Suppressor macrophage treated with lipopolysaccharide for 1 hour (primary cell): ENCODE measurements around the gene TET2.
A peak's percentile ranks its signal among the peaks of the same experiment; 100 is the strongest.

ENCODE experiments used
- DNase-seq, 3 donors: peaks; one replicate each; pipeline ENCODE4 v3.0.0-alpha.2; 2020 to 2022

The TET2 gene

DNA sequence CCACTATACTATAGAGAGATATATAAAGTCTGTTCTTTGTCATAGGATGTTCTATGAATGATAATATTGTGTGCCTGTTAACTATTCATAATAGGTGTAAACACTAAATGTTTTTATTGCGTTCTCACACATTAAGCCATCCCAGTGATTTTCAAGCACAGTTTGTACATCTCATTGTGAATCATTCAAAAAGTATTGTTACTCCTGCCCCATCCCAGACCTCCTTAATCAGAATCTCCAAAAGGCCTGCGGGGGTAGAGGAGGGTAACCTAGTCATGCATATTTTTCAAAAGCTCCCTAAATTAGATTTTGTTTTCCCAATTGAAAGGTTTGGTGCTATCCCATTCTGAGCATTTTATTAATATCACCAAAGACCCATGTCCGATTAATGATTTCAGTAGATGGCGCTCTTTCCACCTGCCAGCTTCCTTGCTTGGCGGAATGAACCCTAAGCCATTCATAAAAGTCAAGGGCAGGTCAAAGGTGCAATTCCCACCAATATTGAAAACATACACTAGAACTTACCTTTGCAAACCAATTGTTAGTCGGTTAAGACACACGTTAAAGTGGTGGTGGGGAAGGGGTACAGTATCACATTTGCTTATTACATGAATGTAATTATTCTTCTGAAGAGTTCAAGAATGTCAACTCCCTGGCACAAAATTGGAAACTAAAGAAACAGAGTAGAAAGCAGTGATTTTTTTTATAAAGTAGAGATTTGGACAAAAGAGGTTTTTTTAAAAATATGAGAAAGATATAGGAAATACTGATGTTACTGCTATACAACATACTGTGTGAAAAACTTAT lies 5.8 kb upstream of the TET2 start:
- peak in 1 of 3 donors; percentile 13 for DNase-seq

DNA sequence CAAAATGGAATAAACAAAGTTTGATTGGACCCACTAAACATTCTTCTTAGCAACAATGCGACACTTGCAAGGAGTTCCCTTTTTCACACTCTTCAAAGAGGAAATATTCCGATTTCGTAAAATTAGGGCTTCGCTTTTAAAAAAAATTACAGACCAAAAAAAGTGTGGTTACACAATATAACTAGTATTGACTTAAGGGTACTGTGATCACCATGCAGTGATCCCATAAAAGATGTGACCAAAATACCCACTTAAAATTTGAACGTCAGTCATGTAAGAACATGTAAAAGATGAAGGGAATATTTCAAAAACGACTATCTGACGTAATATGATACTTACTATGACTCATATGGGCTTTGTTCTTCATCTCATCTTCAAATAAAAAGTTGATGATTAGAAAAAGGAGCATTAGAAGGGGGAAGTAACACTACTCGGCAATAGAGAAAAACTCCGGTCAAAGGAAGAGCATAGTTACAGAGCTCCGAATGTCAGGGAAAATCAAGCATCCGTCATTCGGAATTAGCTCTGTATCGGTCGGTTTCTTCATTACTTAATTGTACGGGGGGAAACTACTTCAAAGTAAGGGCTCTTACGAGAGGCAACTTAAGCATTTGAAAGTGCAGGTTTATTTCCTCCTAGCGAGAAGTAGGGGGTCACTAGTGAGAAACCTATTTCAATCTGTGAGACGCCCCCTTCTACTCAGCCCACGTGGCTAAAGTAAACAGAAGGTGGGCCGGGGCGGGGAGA lies 1.3 kb upstream of the TET2 start:
- peak; percentile 74 to 97 (median 93) for DNase-seq

DNA sequence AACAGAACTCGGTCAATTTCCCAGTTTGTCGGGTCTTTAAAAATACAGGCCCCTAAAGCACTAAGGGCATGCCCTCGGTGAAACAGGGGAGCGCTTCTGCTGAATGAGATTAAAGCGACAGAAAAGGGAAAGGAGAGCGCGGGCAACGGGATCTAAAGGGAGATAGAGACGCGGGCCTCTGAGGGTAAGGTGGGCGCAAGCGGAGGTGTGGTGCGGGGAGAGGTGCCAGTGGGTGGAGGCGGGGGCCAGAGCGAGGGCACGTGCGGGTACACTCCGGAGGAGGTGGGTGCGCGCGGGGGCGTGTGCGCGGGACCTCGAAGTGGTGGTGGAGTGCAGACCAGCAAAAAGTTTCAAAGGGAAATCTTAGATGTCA lies 787 bp upstream of the TET2 start:
- peak in 2 of 3 donors; percentile 49 to 66 for DNase-seq

DNA sequence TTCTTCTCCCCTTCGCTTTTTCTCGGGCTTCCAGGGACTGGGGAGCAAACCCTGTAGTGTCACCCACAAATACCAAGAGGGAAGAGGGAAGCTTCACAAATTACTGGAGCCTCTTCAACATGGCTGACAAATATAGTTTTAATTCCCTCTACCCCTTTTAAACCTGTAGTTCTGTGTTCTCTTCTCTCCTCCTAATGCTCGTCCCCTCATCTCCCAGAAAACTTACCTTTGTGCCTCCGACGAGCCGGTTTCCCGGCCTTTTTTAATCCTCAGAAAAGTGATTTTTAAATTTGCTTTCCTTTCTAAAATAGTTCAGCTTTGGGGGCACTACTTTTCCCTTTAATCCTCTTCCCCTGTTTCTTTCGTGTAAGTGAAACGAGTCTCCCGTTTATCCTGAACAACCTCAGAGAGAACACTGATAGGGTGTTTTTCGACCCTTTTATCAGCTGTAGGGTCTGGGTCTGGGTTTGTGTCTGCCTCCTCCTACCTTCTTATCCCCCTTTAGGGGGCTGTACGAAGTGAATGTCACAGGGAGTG lies 408 bp downstream of the TET2 start:
- no peak for DNase-seq

DNA sequence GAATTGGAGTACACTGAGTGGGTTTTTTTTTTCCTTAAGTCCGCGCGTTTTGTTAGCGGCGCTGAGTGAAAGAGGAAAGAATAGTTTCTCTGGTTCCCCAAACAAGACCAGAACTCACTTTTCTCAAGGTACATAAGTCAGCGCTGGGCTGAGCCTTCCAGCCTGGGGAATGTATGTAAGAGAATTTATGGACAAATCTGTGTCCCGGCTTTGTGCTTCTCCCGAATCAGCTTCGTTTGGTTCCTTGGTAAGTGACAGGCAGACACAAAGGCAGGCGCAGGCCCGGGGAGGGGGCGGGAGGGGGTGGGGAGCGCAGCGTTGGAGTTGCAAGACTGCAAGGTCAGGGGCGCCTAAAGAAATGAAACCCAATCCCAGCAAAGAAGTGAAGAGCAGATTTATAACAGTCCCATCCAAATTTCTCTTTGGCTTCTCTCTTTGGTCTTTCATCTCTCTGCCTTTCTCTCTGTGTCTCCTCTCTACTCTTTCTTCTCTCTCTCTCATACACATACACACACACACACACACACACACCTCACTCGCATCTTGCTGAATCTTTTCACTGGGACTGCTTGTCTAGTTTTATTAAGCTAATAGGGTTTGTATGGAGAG lies 981 bp downstream of the TET2 start:
- peak; percentile 60 to 70 (median 70) for DNase-seq

DNA sequence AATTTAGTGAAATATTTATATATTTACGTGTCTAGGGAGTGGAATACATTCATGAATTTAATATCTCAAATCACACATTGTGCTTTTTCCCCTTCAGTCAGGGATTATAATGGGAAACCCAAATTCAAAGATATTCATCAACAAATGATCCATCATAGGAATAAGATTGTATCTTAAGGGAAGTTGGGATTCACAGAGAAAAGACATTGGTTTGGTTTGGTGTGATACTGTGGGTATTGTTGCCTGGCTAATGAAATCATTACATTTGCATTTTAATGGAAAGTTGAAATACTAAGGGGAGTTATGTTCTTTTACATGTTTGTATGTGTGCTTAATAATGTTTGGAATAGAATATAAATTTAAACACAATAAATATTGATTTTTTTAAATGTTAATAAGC lies 1.7 kb downstream of the TET2 start:
- DNase-seq = peak in 1 of 3 donors; percentile 36

DNA sequence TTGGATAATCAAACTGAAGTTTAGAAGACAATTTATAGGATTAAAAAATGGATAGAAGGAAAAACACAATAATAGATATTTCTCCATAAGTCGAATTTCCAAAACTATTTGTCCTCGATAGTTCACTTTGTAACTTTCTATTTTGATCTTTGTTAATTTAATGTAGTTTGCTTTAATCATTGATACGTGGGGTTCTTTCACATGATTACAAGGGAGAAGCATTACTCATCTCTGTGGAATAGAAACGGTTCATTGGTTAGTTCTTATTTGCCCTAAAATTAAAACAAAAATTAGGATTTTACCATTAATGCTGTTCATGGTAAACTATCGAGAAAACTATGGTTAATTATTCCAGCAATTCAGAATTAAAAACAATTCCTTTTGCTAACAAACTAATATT lies 2.1 kb downstream of the TET2 start:
- peak in 2 of 3 donors; percentile 47 to 53 for DNase-seq

DNA sequence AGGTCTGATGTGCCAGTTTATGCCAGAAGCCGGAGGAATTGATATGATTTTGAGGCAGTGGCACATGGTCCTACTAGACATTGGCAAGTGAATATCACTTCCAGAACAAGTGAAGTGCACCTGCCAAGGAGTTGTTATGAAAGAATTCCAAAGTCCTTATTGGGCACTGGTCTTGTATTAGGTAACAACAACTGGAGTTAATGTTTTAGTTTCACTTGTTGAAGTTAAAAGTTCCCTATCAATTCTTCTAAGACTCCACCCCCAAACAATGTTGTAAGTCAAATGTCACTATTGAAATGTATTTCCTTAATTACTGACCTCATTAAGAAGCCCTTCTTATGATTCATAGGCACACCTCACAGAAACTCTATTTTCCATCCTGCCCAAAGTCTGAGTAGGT lies 3.1 kb downstream of the TET2 start:
- peak in 2 of 3 donors; percentile 25 to 68 for DNase-seq

DNA sequence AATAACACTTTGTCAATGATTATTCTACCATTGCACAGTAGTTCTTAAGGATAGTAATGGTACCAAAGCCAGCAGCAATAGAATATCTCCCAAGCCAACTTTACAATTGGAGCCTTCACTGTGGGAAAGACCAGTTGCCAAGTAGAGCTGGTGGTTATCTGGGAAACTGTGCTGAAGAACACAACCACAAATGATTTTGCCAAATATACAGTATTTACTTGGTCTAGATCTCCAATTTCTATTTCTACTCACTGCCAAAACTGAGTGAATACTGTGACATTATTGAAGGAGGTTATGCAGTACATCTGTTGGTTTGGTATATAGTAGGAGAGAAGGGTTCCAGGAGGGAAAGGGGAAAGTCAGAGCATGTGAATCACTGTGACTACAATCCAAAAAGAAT lies 3.8 kb downstream of the TET2 start:
- DNase-seq = no peak

DNA sequence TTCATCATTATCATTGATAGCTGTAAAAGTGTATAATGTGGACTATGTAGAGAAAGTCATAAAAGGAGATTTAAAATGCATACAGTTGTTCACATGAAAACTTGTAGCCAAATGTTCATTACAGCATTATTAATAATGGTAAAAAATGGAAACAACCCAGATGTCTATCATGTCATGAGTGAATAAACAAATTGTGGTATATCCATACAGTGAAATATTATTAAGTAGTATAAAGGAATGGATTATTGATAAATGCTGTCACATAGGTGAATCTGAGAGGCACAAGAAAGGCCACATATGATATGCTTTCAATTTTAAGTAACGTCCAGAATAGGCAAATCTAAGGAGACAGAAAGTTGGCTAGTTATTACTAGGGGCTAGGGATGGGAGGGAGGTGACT lies 7.1 kb downstream of the TET2 start:
- DNase-seq = no peak

DNA sequence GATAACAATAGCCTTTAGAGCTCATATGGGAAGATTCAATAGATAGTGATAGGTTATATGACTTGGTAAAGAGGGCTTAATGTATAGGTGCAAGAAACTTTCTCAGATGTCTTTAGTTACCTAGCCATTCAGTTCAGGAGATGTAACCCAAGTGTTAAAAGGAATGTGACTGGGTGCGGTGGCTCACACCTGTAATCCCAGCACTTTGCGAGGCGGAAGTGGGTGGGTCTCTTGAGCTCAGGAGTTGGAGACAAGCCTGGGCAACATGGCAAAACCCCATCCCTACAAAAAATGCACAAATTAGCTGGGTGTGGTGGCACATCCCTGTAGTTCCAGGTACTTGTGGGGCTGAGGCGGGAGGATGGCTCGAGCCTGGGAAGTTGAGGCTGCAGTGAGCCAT lies 7.9 kb downstream of the TET2 start:
- DNase-seq = no peak

DNA sequence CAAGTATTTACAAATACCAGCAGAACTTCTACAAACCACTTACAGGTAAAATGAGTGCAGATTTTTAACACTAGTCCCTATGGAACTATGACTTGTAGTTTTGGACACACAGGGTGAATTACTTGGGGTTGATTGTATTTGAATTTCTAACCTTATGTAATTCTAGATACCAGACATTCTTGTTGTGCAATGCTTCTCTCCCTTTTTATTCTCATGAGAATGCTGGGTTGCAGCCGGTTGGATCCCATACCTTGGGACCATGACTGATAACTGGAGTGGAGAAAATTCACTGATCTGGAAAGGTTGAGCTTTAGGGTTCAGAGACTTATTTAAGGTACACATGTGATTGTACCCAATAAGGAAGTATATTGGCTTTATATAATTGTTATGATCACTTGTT lies 8.8 kb downstream of the TET2 start:
- DNase-seq = no peak

DNA sequence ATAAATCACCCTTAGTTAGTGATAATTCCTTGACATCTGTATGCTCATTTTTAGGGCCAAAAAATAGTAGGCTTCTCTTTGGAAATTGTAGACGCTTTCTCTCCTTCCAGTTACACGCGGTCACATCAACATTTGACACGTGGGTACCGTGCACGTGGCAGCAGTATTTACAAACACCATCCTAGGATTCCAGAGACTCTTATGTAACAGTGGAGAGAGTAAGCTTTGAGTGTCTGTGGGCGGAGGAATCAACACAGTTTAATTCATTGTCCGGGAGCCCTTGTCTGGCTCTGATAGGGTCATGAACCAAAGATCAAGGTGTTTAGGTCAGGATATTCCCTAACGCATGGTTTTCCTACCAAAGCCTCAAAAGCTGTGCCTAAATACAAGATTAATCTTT lies 12.2 kb downstream of the TET2 start:
- DNase-seq = peak; percentile 58 to 64 (median 60)

DNA sequence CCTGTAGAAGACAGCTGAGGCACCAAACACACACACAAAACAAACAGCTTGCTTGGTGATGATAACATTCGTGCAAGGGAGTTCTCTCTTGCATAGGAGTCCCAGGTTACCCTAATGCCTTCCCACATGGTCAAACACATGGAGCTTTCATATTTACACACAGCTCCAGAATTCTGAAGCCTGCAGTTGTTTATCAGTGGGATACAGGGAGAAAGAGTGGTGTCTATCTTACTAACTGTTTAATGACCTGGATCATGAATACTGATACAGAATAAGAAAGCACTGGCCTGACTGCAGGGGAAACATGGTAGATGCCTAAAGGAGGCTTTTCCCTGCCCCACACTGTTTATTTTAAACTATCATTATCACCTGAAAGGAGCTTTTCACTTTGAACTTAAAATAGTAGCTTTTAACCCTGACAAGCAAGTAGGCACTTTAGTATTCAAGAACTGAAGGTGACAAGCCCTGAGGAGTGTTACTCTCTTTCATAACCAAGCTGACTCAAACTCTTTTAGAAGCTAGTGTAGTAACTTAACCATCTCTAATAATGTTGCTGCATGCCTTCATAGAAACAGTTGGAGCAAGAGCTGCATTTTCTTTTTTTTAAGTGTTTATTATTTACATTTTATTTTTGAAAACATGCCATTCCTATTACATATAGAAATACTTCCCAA lies 15.6 kb downstream of the TET2 start:
- DNase-seq = no peak

DNA sequence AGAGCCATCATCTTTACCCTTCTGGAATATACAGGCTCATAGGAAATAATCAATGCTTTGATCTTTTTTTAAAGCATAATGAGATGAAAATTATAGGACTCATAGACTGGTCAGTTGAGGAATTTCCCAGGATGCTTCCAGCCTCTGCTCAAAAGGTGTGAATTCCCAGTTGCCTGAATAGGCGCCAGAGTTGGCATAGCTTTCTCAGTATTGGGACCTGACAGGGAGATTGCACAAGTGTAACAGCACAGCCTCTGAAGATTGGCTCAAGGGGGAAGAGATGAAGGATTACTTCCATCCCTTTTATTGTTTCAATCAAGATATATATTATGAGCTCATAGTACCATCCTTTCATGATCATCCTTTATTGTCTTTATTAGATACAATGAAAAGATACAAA lies 17.9 kb downstream of the TET2 start:
- no peak for DNase-seq

DNA sequence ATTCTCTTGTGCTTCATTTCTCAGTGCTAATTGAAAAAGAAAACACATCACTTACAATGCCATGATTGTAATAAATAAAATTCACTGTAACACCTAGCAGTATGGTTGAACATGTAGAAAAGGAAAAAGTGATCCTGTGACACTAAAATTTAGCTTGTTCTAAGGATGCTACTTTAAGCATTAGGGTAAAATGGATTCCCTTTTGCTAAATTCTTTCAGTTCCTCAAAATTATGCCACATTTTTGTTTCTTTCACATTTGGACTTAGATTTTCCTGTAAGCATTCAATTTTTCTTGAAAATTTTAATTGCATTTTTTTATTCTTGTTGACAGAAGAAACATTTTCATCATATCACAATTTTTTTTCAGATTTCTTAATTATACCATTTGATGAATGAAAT lies 19.4 kb downstream of the TET2 start:
- DNase-seq = no peak

DNA sequence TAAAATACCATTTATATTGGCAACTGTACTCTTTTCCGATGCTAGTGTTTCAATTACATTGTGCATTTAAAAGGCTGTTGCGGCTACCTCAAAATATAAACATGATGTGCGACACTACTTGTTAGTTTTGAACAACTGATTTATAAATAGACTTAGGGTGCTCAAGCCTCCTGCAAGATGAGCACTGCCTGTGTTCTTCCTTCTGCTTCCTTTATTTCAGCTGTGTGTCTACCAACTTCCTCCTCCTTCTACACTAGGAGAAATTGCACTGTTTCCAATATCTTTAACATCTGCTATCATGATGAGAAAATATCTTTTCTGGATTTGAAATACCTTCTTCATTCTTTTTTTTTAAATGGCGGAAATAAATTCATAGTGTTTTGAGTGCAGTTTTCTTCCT lies 24.0 kb downstream of the TET2 start:
- peak; percentile 29 to 46 (median 39) for DNase-seq

DNA sequence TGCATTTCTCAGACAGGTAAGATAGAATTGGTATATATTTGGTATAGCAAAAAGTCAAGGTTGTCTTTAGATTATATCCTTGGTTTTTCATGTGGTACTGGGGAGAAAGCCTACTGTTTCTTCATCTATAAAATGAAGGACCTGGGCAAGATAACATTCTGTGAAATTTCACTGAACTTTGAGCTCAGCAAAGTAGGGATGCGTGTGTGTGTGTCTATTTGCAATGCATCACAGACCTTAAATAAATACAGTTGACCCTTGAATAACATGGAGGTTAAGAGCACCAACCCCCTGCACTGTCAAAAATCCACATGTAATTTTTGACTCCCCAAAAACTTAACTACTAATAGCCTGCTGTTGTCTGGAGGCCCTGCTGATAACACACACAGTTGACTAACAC lies 25.2 kb downstream of the TET2 start:
- DNase-seq = no peak

DNA sequence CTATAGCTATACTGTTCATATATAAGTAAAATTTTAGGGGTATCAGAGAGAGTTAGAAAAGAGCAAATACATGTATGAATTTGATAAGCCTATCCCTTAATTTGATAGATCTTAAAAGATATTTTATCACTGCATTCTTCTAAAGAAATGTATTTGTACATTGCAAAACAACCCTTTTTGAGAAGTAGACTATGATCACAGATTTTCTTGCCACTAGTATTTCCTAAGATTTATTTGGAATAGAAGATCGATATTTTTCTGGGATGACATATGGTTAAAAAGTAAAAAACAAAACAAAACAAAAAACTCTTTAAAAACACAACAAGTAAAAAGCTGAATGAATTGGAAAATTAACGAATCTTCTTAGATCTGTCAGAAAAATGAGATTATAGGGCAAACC lies 27.4 kb downstream of the TET2 start:
- DNase-seq = no peak

DNA sequence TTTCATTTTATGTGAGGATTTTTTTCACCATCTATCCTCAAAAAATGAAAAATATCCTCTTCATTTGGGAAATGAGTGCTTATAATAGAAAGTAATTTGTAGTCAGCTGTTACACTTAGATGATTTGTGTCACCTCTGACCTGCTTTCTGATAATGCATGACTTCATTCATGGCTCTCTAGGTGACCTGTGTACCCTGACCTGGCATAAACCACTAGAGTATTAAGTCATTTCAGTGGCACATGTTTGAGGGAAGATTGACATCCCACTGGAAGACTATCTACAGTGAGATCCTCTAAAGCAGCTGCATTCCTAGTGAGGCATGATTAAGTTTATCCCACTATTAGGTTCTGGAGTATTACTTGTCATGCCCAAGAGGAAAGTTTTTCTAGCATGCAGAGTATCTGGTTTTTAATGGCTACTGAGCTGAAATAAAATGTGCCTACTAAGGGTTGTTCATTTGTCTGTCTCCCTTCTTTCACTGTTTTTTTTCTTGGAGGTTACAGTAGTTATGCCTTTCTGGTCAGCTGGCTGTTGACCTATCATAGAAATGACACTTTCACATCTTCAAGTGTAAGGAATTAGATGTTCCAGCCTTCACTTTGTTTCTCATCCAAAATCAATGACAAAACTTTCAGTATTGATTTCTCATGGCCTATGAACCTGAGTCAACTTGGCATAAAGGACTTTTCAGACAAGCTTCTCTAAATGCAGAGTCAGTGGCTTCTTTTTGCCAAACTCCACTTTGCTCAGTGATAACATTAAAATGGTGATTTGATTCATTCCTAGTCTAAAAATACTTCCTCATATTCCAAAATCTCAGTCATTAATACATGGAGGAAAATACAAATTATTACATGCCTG lies 33.1 kb downstream of the TET2 start:
- no peak for DNase-seq

DNA sequence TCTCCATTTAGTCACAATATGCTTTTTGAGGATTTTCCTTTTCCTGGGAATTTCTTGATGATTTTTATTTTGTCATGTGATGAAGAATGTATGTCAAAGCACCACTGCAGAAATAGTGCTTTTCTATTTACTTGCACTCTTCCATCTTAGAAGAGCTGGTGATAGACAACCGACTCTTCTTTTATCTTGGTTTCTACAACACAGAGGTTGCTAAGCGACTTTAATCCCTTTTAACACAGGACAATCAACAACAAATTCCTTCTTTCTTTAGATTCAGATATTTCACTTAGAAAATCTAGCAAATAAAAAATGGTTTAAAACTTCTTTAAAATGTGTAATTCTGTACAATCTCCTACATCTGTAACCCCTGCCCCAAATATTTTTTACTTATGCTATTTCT lies 34.6 kb downstream of the TET2 start:
- DNase-seq = no peak

DNA sequence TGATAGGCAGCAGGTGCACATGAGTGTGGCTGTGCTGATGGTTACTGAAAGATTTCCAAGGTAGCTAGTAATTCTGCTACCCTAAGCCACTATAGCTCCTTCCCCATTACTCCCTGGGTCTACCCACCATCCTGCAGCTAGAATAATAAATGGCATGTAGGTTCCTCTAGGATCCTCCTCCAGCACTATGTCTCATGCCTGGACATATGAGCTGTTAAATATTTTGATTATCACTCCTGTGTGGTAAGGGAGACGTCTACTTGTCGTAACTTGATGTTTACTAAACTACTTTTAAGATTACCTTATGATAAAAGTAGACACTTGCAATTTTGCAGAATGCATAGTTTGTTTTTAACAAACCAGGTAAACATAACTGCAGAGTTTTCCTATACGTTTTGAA lies 35.5 kb downstream of the TET2 start:
- no peak for DNase-seq
